OCI-LY7 (cell line): ENCODE data around the gene COL18A1. TPM values are rescaled to one million over a fixed set of nuclear protein-coding genes. Genes with fewer than 3 reads are reported as not detected.

Experiments
- BruUV-seq: library from RNA; stranded (reverse); fragments of 400-500 nt; replicated peaks from 2 replicates; lab custom pipeline; 2021; lab: Mats Ljungman, UMichigan
- CTCF ChIA-PET: fragments of 300-600 bp; sonication (Branson Sonifier 250); formaldehyde crosslinking; loops from one replicate; lab custom pipeline; 2022; ENCODE audit warnings: antibody characterized with exemption; ENCODE audit not compliant: unreplicated experiment; lab: Charles Lee
- POLR2A ChIA-PET: fragments of 300-600 bp; sonication (Branson Sonifier 250); formaldehyde crosslinking; loops from one replicate; lab custom pipeline; 2022; ENCODE audit warnings: antibody characterized with exemption; lab: Charles Lee
- DNase-seq: peaks from one replicate; pipeline ENCODE4 v3.0.0-alpha.2; 2015; ENCODE audit warnings: low spot score
- H2AFZ ChIP-seq: fragments of 200-600 bp; sonication (generic), shearing (Covaris generic); 2 replicates; pipeline ENCODE4 v1.6.1; 2014; ENCODE audit warnings: mild to moderate bottlenecking, antibody characterized with exemption, low read length, moderate library complexity
- H3K27ac ChIP-seq: fragments of 200-600 bp; sonication (generic); 2 replicates; pipeline ENCODE4 v1.5.1; 2014; ENCODE audit warnings: mixed run types, low read depth, mild to moderate bottlenecking, moderate library complexity, low read length, inconsistent platforms; ENCODE audit not compliant: poor library complexity, severe bottlenecking
- H3K36me3 ChIP-seq: fragments of 200-600 bp; sonication (generic); 2 replicates; pipeline ENCODE4 v1.6.1; 2014; ENCODE audit warnings: mild to moderate bottlenecking, antibody characterized with exemption, low read length, moderate library complexity, mixed read lengths; ENCODE audit not compliant: insufficient read depth
- H3K4me1 ChIP-seq: fragments of 200-600 bp; sonication (generic); 2 replicates; pipeline ENCODE4 v1.5.1; 2014; ENCODE audit warnings: mild to moderate bottlenecking, low read length; ENCODE audit not compliant: insufficient read depth, poor library complexity, severe bottlenecking
- H3K4me2 ChIP-seq: fragments of 200-600 bp; sonication (generic); 2 replicates; pipeline ENCODE4 v1.6.1; 2014; ENCODE audit warnings: mild to moderate bottlenecking, low read length
- H3K4me3 ChIP-seq: fragments of 200-600 bp; sonication (generic); 2 replicates; pipeline ENCODE4 v1.5.1; 2014; ENCODE audit warnings: mild to moderate bottlenecking, low read depth, low read length; ENCODE audit not compliant: poor library complexity, severe bottlenecking
- H3K79me2 ChIP-seq: fragments of 200-600 bp; sonication (generic); 2 replicates; pipeline ENCODE4 v1.6.1; 2016; ENCODE audit warnings: low read depth, mild to moderate bottlenecking, low read length, moderate library complexity, mixed read lengths; ENCODE audit not compliant: insufficient read depth
- H3K9me2 ChIP-seq: fragments of 200-600 bp; sonication (generic); 2 replicates; pipeline ENCODE4 v1.6.1; 2016; ENCODE audit warnings: mild to moderate bottlenecking, low read length, mixed read lengths; ENCODE audit not compliant: insufficient read depth
- H3K9me3 ChIP-seq: fragments of 200-600 bp; sonication (generic); 2 replicates; pipeline ENCODE4 v1.6.1; 2014; ENCODE audit warnings: mild to moderate bottlenecking, mixed run types, low read length, mixed read lengths
- H4K20me1 ChIP-seq: fragments of 200-600 bp; sonication (generic); 2 replicates; pipeline ENCODE4 v1.6.1; 2014; ENCODE audit warnings: mild to moderate bottlenecking, antibody characterized with exemption, low read length, moderate library complexity, mixed read lengths; ENCODE audit not compliant: insufficient read depth
- CTCF ChIP-seq: fragments of 200-600 bp; sonication (generic); conservative IDR thresholded peaks from 2 replicates; pipeline ENCODE4 v1.5.1; 2014; ENCODE audit warnings: mild to moderate bottlenecking, antibody characterized with exemption, low read length, moderate library complexity, mixed read lengths
- EZH2phosphoT487 ChIP-seq: fragments of 200-600 bp; sonication (generic); IDR thresholded peaks from 2 replicates; pipeline ENCODE4 v1.6.1; 2018; ENCODE audit warnings: low read depth, borderline replicate concordance, mild to moderate bottlenecking, mixed run types, antibody characterized with exemption, low read length, moderate library complexity, mixed read lengths
- intact Hi-C: fragments of 100-400 bp; cut with micrococcal nuclease; formaldehyde crosslinking; loops from one replicate; pipeline ENCODE4 v1.10.0; 2022; ENCODE audit not compliant: unreplicated experiment
- total RNA-seq, 2 experiments: library from RNA; depleted of rRNA in 1 of 2; stranded (reverse); fragments of >200 nt in 1 of 2; shearing (Covaris generic) in 1 of 2; gene quantifications; 2 replicates each; pipeline ENCODE4 v1.2.3, GENCODE V29; 2014 to 2022

COL18A1 gene
- total RNA-seq, 2 experiments from 2014 or later = 0.23 to 7.4 TPM

- Histone ChIP-seq H3K4me2 (peak overlapping the region; percentile 88), H3K27ac (no peak overlapping the region), H3K9me2 (no peaks in the 10 kb centered on the region), H4K20me1 (no peaks in the 10 kb centered on the region), H3K36me3 (no peaks in the 10 kb centered on the region), H3K9me3 (no peaks in the 10 kb centered on the region), H3K79me2 (no peaks in the 10 kb centered on the region), H3K4me3 (peak overlapping the region; percentile 64), H3K4me1 (peaks cover 25% of the 10 kb centered on the region), H2AFZ (peak overlapping the region; percentile 77; the same call in 1 of the 2 replicates)
- ChIA-PET CTCF (no interaction called here), POLR2A (no interaction called here)
- TF ChIP-seq CTCF (peak; percentile 70), EZH2phosphoT487 (no peak)
- intact Hi-C loops = loop anchor here (5.0 kb wide), 1 partner anchor 88 kb away; the partner anchor contains the start of gene PCBP3
- BruUV-seq = no TSS peak
- DNase-seq = peak; percentile 72
Measured at GRCh38 chr21:45554477-45555175, 149.7 kb downstream of the COL18A1 start.

DNA sequence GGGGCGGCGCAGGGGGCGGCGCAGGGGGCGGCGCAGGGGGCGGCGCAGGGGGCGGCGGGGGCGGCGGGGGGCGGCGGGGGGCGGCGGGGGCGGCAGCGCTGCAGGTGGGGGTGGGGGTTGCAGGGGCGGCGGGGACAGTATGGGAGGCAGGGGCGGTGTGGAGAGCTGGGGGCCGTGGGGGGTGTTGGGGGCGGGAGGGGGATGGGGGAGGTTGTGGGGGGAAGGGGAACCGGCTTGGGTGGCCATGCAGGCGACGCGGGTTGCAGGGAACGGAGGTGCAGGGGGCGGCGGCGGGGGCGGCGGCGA is 150.2 kb downstream of the COL18A1 start:
- TF ChIP-seq EZH2phosphoT487 = no peak
- no peak for TF ChIP-seq CTCF
- CTCF ChIA-PET = interaction anchor here (1.3 kb wide), 1 partner anchor 41 kb away, joined by 4 read pairs; no protein-coding TSS in a partner anchor
- BruUV-seq = no TSS peak

More for the DNA sequence above, 150.2 kb downstream of the COL18A1 start:
- H3K36me3 ChIP-seq = no peaks in the 10 kb centered on the region
- H3K4me3 ChIP-seq = peak overlapping the region; percentile 41
- H3K4me2 ChIP-seq = no peak overlapping the region
- intact Hi-C loops = loop anchor here (5.0 kb wide), 1 partner anchor 87 kb away; the partner anchor contains the start of gene PCBP3
- H3K9me2 ChIP-seq = no peaks in the 10 kb centered on the region
- POLR2A ChIA-PET = no interaction called here
- H3K79me2 ChIP-seq = no peaks in the 10 kb centered on the region
- no peak overlapping the region for H2AFZ ChIP-seq
- H3K9me3 ChIP-seq = no peaks in the 10 kb centered on the region
- H4K20me1 ChIP-seq = no peaks in the 10 kb centered on the region
- no peak overlapping the region for H3K27ac ChIP-seq
- peaks cover 23% of the 10 kb centered on the region for H3K4me1 ChIP-seq
- no peak for DNase-seq
